ENCODE results near the gene DDX1.

GRCh38 chr2:15674637-15675455, 83.2 kb downstream of the DDX1 start:
- TF ChIP-seq PKNOX1 (IDR thresholded peaks at IDR 0.05) (no peak), BHLHE40 (IDR thresholded peaks at IDR 0.05; ENCODE audit: borderline replicate concordance) (no peak), ARNT (IDR thresholded peaks at IDR 0.05) (no peak), ELF4 (IDR thresholded peaks at IDR 0.05) (no peak), FOXM1 (IDR thresholded peaks at IDR 0.05; ENCODE audit: borderline replicate concordance) (no peak), SP1 (IDR thresholded peaks at IDR 0.05) (no peak), TARDBP (IDR thresholded peaks at IDR 0.05) (no peak)

Data from HEK293T (cell line).